Panc1 (cell line): ENCODE measurements around the gene RELL1.

Source experiments
- CTCF ChIP-seq: fragments of 450-650 bp; IDR thresholded peaks from 2 replicates; pipeline ENCODE4 v1.5.1; 2017; ENCODE audit warnings: mild to moderate bottlenecking
- POLR2AphosphoS5 ChIP-seq: IDR thresholded peaks from 2 replicates; pipeline ENCODE4 v1.6.1; 2012; ENCODE audit warnings: mild to moderate bottlenecking, low read depth, low read length, moderate library complexity
- SIN3A ChIP-seq: IDR thresholded peaks from 2 replicates; pipeline ENCODE4 v1.6.1; 2012; ENCODE audit warnings: low read depth, mild to moderate bottlenecking, low read length, moderate library complexity, borderline replicate concordance; ENCODE audit not compliant: insufficient read depth
- TF ChIP-seq, protein P1 (sequence below), 2 experiments: IDR thresholded peaks; 2 replicates each; pipeline ENCODE4 v1.6.1; 2011 to 2012; ENCODE audit warnings: low read depth in 2 of 2, control low read depth in 1 of 2, low read length in 1 of 2, mild to moderate bottlenecking in 1 of 2, moderate library complexity in 1 of 2; ENCODE audit not compliant: insufficient read depth in 1 of 2

- TF ChIP-seq CTCF = no peak
- TF ChIP-seq POLR2AphosphoS5 = no peak
- TF ChIP-seq SIN3A = no peak
- TF ChIP-seq, protein P1, sequence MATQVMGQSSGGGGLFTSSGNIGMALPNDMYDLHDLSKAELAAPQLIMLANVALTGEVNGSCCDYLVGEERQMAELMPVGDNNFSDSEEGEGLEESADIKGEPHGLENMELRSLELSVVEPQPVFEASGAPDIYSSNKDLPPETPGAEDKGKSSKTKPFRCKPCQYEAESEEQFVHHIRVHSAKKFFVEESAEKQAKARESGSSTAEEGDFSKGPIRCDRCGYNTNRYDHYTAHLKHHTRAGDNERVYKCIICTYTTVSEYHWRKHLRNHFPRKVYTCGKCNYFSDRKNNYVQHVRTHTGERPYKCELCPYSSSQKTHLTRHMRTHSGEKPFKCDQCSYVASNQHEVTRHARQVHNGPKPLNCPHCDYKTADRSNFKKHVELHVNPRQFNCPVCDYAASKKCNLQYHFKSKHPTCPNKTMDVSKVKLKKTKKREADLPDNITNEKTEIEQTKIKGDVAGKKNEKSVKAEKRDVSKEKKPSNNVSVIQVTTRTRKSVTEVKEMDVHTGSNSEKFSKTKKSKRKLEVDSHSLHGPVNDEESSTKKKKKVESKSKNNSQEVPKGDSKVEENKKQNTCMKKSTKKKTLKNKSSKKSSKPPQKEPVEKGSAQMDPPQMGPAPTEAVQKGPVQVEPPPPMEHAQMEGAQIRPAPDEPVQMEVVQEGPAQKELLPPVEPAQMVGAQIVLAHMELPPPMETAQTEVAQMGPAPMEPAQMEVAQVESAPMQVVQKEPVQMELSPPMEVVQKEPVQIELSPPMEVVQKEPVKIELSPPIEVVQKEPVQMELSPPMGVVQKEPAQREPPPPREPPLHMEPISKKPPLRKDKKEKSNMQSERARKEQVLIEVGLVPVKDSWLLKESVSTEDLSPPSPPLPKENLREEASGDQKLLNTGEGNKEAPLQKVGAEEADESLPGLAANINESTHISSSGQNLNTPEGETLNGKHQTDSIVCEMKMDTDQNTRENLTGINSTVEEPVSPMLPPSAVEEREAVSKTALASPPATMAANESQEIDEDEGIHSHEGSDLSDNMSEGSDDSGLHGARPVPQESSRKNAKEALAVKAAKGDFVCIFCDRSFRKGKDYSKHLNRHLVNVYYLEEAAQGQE (IDR thresholded peaks at IDR 0.05; ENCODE audit: insufficient read depth in 1 of 2, low read depth in 2 of 2, low read length in 1 of 2) = no peak
Measured at GRCh38 chr4:37719021-37719420, 32.8 kb upstream of the RELL1 start.
